Islet precursor cell (in vitro differentiated cells): Measurements from ENCODE around the gene CDS2.
A peak's percentile ranks its signal among the peaks of the same experiment; 100 is the strongest.
"Not testable (repeated sequence)": the region's sequence is repeated elsewhere in the genome, so short reads cannot be mapped to it uniquely, and the experiment has no call there.

Source experiments
- DNase-seq: peaks from one replicate; pipeline ENCODE4 v3.0.0-alpha.2; 2018

CDS2 gene

DNA sequence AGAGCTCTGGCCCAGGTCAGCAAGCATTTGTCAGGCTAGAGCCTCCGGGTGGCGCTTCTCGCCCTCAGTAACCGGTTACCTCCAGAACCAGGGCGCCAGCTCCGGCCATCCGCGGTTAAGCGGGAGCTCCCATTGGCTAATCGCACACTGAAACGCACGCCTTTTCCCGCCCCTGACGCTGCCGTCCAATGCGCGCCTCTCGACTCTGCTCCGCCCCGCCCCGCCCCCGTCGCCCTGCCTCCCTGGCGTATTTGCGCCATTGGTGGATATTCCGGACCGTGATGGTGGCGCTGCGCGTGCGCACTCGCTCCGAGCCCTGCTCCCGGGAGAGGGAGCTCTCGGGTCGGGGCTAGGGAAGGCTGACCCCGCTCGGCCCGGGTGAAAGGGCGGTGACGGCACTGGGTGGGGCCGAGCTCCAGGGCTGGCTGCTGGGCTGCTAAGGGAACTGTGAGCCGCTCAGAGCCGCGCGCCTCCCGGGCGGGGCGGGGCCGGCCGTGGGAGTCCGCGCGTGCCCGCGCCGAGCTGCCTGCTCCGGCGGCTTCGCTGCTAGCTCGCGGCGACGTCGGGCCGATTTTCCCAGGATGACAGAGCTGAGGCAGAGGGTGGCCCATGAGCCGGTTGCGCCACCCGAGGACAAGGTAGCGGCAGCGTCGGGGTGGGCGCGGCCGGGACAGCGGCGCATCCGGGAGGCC, at the start of gene CDS2:
Gene CDS2, plus strand, starts transcription at position 497 of the 692 bp plus-strand sequence. Its CDS starts 85 bp downstream, at position 582.
- peak; percentile 100 for DNase-seq

DNA sequence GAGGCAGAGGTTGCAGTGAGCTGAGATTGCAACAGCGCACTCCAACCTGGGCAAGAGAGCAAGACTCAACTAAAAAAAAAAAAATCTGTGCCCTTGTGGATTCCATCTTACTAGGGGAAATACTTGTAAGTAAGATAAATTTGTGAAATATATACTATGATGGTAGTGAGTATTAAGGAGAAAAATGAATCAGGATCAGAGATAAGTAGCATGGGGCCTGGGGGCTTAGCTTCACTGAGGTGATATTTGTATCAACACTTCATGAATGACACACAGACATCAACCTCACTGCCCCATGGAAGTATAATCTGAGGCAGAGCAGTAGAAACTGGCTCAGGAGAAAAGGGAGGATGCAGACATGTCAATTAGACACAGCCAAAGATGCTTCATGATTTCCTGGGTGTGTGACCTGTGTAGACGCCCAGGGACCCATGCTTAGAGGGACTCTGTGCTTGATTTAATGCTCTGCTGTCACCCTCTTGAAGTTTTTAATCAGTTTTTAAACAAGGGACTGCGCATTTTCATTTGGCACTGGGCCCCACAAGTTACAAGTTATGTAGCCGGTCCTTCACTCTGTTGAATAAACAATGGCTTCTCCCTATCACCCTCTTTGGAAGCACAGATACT, 48.9 kb upstream of the CDS2 start:
- no peak for DNase-seq

- DNase-seq: no peak
Measured at GRCh38 chr20:5078399-5078958, 48.3 kb upstream of the CDS2 start.

GRCh38 chr20:5080384-5080877, 46.4 kb upstream of the CDS2 start:
- no peak for DNase-seq

- DNase-seq: no peak
Measured at GRCh38 chr20:5085380-5085779, 41.4 kb upstream of the CDS2 start.

DNA sequence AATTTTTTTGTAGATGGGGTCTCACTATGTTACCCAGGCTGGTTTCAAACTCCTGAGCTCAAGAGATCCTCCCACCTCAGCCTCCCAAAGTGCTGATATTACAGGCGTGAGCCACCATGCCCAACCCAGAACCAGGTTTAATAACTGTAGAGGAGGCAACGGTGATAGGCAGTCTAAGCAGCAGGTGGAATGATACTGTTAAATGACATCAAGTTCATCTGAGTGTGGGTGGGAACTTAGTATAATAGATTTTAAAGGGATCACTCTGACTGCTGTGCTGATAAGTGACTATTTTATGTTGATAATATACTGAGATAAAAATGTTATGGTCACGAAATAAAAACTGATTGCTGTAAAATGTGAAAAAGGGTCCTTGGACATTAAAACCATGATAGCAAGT, 38.1 kb upstream of the CDS2 start:
- DNase-seq: no peak

- no peak for DNase-seq
Measured at GRCh38 chr20:5090191-5090590, 36.6 kb upstream of the CDS2 start.

DNA sequence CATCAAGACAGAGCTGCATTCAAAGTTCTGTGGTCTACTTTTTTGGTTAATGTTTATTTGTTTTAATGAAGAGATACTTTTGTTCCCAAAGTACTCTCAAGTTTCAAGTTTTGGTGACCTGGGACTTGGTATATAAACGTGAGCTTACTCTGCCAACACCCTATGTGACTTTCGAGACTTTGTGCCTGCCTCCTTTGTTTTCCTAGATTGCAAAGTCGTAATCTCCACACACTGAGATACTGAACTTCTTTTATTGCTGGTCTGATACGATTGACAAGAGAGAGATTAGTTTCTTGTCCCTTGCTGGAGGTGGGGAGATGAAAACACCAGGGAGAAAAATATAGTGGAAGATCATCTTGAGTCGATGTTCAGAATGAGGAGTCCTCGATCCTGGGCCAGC, 34.9 kb upstream of the CDS2 start:
- DNase-seq: no peak

DNA sequence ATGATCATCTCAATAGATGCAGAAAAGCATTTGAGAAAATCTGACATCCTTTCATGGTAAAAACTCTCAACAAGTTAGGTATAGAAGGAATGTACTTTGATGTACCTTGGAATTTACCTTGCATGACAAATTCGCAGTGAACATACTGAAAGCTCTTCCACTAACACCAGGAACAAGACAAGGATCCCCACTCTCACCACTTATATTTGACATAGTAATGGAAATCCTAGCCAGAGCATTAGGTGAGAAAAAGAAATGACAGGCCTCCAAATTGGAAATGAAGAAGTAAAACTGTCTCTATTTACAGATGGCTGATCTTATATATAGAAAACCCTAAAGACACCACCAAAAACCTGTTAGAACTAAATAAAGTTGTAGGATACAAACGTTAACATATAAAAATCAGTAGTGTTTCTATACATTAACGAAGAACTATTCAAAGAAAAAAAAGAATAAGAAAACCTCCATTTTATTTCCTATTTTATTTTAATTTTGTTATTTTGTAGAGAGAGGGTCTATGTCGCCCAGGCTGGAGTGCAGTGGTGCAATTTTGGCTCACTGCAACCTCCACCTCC, 34.0 kb upstream of the CDS2 start:
- no peak for DNase-seq

DNA sequence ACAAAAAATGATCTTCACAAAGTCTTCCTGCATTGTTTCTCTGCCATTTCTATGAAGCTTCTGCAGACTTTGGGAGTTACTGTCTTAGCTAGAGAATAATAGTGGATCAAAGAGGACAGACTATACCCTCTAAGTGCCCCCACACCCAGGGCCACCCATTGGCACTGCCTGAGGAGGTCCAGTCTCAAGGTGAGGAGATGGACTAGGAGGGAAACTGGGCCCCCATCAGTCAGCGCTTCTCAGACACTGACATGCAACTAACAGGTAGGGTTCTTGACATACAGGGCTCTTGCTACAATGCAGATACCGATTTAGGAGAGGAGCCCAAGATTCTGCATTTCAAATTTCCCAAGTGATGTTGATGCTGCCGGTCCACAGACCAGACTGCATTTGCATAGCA, 31.4 kb upstream of the CDS2 start:
- DNase-seq: no peak

DNA sequence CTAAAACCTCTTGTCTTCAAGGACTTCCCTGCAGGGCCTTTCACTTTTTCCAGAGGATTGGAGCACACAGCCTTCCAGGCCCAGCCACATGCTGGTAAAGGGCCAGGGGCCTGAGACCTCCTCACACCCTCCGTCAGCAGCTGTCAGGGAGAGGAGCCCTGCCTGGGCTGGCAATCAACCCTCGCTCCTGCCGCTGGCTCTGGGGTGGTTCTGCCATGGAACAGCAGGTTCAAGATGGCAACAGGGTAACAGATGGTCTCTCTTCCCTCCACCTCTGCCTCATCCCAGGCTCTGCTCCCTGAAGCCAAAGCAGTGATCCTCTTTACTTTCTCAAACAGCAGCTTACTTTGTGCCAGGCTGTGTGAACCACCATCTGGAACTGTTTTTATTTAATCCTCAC, 30.9 kb upstream of the CDS2 start:
- DNase-seq: no peak

DNA sequence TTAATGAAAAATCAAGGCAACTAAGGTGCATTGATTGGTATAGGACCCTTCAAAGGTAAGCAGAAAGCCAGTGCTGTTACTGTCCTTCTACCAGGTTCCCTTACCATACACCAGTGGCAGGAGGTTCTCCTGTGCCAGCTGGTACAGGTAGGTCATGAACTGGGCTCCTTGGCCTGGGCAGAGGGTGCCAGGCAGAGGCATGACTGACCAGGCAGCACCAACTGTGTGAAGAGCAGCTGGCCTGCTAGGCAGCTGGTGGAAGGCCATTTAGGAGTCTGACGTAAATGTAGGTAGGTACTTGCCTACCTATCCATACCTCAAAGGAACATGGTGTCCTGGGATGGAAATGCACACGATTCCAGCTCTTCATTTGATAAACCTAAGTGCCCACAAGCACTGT, 30.3 kb upstream of the CDS2 start:
- no peak for DNase-seq

- not testable (repeated sequence) for DNase-seq
Measured at GRCh38 chr20:5099009-5099408, 27.8 kb upstream of the CDS2 start.

GRCh38 chr20:5099909-5100308, 26.9 kb upstream of the CDS2 start:
- not testable (repeated sequence) for DNase-seq

GRCh38 chr20:5100684-5101347, 26.0 kb upstream of the CDS2 start:
- DNase-seq: peak; percentile 66

GRCh38 chr20:5104479-5104878, 22.3 kb upstream of the CDS2 start:
- no peak for DNase-seq

DNA sequence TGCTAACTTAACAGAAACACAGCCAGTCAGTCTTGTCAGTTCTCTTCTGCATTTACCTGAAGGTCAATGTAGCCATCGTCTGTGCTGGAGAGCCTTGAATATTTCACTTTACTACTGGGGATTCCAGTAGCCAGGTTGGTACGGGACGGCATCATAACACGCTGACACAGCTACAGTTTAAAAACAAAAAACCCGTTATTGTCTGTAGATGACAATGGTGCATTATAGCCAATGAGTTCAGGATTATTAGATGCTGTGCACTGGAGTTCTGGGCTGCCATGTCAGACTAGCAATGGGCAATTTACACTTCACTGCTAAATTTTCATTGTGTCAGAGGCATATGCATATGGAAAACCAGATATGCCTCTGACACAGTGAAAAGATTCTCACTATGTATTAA, 17.5 kb upstream of the CDS2 start:
- DNase-seq: no peak

- no peak for DNase-seq
Measured at GRCh38 chr20:5113615-5113986, 13.2 kb upstream of the CDS2 start.

GRCh38 chr20:5114403-5114802, 12.4 kb upstream of the CDS2 start:
- DNase-seq: no peak

GRCh38 chr20:5116875-5117274, 9.9 kb upstream of the CDS2 start:
- DNase-seq: no peak

DNA sequence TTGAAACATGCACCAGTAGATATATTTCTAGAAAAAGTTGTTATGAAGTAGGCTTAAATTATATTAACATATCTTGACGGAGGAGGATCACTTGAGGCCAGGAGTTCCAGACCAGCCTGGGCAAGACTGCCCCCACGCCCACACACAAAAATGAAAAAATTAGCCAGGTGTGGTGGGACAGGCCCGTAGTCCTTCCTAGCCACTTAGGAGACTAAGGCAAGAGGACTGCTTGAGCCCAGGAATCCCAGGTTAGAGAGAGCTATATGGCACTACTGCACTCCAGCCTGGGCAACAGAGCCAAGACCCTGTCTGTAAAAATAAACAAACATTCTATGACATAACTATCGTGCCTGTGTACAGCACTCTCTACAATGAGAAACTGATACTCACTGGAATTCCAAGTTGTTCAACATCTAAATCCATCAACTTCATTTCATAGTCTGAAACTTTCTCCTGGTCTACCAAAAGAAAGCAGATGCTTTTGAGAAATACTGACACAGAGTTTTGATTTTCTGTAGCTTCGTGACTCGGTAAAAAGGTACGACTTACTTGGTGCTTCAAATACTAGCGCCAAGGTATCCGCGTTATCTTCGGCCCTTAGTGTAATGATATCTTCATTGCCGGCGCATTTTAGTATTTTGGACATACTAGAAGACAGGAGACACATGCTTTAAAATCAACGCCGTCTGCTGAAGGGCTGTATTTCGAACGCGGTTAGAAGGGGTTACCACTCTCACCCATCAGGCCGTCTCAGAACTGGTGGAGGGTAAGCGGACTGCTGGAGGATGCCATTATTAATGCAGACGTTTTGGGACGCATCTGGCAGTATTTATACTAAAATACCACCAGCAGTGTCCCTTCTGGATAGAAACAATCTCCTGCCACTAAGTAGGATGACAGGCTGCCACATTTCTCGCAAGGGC, 8.3 kb upstream of the CDS2 start:
- DNase-seq: no peak

DNA sequence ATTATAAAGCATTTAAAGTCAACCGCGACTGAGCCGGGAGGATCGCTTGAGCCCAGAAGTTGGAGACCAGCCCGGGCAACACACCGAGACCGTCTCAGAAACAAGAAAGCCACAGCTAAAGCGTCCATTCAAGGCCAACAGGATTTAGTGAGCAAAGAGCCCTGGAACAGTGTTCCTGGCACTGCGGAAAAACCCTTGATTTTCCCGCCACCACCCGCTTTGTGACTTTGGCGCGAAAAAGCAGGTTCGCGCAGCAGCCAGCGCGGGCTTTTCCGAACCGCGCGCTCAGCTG, 7.7 kb upstream of the CDS2 start:
- DNase-seq: no peak
